HG03442 (cell line): ENCODE data around the gene SPRING1.
"Not testable (repeated sequence)": the region's sequence is repeated elsewhere in the genome, so short reads cannot be mapped to it uniquely, and the experiment has no call there.

Experiments
- ATAC-seq: cut with Tn5 transposase; IDR thresholded peaks from one replicate; pipeline ENCODE4 v1.9.1; 2021; ENCODE audit warnings: mild to moderate bottlenecking, moderate library complexity; ENCODE audit not compliant: unreplicated experiment

The SPRING1 gene

DNA sequence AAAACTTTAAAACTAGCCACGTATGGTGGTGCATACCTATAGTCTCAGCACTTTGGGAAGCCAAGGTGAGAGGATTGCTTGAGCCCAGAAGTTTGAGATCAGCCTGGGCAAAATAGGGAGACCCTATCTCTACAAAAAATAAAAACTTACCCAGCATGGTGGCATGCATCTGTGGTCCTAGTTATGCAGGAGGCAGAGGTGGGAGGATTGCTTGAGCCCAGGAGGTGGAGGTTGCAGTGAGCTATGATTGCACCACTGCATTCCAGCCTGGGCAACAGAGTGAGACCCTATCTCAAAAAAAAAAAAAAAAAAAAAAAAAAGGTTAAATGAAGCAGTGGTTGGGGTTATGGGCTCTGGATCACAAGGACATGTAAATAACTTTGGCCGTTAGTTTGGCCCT is 4.9 kb upstream of the SPRING1 start:
- ATAC-seq, result not testable (repeated sequence)

DNA sequence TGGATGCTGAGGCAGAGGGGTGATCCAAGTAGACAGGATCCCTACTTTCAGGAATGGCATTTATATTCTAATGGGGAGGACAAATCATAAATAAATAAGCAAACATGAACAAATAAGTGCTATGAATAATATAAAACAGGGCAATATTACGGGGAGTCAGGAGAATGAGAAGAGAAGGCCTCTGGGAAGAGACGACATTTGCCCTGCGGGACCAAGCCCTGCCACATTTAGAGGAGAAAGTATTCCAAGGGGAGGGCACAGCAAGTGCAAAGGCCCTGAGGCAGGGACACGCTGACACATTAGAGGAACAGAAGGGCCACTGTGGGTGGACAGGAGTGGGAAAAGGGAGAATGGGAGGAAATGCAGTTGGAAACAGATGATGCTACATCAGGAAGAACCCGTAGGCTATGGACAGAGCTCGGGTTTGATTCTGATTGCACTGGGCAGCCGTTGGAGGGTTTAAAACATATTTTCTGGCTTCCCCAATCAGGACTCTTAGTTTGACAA is 1.6 kb upstream of the SPRING1 start:
- no peak for ATAC-seq

DNA sequence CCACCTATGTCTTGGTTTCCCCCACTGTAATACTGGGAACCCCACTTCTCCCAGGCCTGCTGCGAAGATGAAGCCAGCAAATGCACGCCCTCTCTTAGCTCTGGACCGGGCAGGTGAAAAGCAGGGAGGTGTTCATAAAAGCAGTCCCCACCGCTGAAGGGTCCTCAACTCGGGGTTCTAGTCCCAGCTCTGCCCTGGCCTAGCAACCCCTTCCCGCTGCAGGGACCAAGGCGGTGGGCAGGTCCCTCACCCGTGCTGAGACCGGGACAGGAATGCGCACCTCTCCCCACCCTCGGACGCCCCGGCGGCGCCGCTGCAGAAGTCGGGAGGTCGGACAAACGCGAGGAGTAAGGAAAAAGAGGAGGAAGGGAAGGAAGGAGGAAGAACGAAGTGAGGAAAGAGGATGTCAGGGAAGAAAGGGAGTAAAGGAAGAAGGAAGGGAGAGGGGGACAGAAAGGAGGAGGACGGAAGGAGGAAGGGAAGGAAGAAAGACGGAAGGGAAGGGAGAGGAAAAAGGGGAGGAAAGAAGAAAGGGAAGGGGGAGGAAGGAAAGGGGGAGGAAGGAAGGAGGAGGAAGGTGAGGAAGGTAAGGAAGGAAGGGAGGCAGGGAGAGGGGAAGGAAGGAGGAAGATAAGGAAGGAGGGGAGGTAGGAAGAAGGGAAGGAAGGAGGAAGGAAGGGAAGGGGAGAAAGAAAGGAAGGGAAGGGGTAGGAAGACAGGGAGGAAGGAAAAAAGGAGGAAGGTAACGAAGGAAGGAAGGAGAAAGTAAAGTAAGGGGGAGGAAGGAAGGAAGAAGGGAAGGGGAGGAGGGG is 701 bp downstream of the SPRING1 start:
- ATAC-seq, result no peak

DNA sequence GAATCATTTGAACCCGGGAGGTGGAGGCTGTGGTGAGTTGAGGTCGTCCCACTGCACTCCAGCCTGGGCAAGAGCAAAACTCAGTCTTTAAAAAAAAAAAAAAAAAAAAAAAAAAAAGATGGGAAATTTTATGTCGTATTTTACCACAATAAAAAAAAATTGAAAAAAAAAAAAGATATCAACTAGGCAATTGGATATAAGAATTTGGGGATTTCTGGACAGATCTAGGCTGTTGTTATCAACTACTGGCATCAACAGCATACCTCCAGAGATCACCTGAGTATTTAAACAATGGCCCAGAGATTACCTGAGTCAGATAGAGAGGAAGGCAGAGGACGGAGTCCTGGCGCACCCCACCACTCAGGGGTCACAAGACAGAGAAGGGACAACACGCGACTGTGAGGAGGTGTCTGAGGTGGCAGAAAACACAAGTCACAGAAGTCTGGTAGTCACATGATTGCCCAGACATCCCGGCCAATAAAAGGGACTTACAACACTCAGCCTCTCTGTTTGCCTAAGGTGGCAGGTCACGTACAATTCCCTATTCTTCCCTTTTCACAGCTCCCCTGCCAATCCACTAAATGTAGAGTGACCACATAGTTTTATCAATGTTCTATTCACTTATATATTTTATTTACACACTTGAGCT is 1.8 kb downstream of the SPRING1 start:
- ATAC-seq, result no peak

DNA sequence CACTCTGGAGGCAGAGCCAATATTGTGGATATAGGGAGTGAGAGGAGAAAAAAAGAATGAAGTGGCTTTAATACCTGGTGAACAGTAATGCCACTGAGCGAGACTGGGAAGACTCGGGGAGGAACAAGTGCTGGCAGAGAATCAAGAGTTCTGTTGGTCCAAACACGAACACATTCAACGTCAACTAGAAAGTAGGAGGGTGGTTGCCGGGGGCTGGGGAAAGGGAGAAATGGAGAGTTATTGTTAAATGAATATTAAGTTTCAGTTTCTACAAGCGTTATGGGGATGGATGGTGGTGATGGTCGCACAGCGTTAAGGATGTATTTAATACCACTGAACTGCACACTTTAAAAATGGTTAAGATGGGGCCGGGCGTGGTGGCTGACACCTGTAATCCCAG is 2.8 kb downstream of the SPRING1 start:
- ATAC-seq, result no peak

DNA sequence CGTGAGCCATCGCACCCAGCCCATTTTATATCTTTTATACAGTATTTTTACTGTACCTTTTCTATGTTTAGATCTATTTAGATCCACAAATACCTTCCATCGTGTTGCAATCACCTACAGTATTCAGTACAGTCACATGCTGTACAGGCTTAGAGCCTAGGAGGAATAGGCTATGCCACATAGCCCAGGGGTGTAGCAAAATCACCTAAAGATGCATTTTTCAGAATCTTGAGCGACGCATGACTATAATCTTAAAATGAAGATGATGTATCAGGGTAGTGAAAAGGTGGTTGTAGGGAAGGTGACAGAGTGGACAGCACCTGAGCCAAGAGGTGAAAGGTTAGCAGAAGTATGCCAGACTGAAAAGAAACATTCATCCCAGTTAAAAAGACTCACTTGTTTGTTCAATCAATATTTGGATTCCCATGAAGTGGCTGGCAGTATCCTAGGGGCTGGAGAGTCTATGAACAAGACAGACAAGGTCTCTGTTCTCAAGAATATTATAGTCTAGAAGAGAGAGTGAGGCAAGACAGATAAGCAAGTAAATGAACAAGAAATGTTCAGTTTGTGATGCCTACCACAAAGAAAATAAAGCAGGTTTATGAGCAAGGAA is 3.6 kb downstream of the SPRING1 start:
- ATAC-seq, result no peak

DNA sequence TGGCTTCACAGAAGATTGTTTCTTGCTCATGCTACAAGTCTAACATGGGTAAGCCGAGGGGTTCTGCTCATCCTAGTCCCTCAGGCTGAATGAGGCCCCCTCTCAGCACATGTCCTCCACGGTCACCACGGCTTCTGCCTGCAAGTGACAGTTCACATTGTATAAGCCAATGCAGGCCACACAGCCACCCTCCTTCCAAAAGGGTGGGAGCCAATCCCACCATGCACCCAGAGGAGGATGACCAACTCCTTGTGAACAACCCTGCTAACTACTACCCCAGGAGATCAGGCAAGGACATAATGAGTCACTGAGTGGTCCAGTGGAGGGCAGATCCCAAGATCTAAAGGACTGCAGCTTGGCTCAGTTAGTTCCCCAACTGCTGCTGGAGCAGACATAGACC is 6.1 kb downstream of the SPRING1 start:
- no peak for ATAC-seq

DNA sequence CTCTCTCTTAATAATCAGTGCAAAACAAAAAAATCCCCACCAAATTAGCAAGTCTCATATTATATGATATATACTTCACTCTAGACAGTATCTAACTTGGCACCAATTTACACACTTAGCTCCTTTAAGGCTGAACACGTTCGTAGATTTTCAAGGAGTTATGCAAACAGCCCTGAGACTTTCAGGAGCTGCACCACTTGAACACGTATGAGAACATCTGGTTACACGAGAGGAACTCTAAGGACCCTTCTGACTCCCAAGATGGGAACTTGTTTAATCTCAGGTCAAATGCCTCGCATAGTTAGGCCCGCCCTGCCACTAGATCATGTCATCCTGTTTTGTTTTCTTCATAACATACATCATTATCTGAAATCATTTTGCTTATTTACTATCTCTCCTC is 10.0 kb downstream of the SPRING1 start:
- no peak for ATAC-seq

DNA sequence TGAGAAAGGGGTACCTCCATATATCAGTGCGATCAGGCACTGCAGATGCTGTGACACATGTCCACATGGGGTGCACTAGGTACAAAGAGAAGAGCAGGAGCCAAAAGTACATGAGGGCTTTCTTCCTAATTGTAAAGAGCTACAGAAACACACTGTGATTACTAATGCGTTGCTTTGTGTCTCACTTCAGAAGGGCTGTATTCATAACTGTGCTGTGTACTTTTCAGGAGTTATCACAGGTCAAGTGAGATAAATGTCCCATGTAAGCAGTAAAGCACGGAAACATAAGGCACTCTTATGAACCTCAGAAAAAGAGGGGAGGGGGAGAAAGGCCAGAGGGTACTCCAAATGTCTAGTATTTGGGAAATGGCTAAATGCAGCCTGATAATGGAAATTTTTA is 10.6 kb downstream of the SPRING1 start:
- ATAC-seq, result no peak

DNA sequence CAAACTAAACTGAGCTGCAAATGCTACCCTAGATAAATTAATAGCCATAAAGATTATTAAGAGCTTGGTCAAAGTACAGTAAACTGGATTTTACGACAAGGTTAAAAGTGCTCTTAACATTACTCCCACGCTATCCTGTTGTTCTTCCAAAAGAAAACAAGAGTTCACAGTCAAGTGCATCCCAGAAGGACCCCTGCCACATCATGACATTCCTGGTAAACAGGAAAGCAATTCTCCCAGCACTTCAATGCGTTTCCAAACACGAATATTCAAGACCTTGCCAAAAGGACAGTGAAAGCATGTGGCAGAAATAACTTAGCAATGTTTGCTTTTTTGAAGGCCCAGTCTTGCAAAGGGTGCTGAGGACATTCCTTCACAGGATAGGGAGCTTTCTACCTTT is 11.2 kb downstream of the SPRING1 start:
- no peak for ATAC-seq

DNA sequence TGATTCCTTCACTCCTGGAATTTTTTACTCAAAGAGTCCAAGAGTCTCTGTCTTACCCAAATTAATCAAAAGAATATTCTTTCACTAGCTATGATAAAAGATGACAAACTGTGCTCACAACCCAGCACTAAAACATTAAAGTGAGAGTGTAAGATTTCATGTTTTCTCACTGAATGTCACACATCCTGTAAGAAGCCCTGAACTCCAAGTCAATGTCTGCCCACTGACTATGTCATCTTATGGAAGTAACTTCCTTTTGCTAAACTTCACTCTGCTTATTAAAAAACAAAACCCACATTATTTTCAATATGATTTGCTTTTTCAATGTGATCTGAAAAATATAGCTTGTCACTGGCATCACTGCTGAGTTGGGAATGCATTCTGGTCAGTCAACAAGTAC is 15.6 kb downstream of the SPRING1 start:
- no peak for ATAC-seq

DNA sequence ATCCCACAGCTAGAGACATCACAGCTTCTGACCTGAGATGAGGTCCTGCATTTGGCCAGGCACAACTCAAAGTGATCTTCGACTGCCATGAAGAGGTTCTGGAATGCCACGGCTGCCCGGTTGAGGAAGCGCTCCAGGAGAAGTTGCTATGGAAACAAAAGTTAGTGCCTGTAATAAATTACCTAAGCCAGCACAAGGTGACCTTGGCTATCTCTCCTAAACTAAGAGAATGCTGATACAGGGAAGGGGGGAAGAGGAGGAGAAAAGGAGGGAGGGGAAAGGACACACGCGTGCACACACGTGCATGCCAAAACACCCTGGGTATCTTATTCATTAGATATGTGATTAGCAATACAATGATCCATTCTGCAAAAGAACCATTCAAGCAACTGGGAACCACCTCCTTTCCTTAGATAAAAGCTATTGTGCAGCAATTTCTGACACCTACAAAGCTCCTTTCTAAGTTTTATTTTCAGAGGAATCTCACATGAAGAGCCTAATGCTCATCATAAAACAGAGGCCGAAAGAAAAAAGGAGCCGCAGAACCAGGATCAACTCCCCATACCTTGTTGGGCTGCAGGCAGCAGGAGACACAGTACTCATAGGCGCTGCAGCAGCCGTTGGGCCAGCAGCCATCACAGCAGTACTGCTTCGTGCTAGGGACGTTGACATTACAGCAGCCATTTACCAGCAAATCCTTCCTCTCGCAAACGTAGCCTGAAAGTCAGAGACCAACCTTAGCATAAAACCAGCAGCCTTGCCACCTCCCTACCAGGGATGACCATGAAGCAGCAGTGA is 17.9 kb downstream of the SPRING1 start:
- ATAC-seq, result no peak

DNA sequence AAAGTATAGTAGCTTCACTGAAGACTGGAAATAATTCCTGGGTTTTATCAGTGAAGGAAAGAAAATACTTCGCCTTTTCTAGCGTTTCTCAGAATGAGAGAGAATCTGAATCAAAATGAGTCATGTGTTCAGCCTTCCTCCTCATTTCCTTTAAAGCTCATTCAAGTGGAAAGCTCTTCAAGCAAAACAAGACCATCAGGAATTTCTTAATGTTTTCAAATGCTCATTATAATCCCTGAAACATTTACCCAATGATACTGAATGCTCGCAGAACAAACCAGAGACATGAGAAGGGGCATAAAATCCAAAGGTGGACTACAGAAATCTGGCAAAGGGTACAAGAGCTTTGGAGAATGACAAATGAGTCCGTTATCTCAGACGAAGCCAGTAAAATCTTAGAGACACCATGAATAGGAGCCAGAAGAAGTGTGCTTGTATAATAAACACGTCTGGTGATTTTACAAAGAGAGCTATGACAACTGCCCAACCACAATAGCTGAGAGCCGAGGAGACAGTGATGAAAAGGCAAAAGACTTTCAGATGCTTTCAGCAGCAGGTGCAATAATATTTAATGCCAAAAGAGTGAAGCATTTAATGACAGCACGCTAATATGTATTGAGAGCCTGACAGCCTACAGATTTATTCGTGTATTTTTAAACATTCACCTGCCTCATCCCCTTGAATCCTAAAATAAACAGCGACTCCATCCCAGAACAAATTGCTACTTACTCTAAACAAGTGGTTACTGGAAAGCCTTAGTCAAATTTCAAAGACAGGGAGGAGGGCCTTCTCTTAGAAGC is 19.0 kb downstream of the SPRING1 start:
- no peak for ATAC-seq

DNA sequence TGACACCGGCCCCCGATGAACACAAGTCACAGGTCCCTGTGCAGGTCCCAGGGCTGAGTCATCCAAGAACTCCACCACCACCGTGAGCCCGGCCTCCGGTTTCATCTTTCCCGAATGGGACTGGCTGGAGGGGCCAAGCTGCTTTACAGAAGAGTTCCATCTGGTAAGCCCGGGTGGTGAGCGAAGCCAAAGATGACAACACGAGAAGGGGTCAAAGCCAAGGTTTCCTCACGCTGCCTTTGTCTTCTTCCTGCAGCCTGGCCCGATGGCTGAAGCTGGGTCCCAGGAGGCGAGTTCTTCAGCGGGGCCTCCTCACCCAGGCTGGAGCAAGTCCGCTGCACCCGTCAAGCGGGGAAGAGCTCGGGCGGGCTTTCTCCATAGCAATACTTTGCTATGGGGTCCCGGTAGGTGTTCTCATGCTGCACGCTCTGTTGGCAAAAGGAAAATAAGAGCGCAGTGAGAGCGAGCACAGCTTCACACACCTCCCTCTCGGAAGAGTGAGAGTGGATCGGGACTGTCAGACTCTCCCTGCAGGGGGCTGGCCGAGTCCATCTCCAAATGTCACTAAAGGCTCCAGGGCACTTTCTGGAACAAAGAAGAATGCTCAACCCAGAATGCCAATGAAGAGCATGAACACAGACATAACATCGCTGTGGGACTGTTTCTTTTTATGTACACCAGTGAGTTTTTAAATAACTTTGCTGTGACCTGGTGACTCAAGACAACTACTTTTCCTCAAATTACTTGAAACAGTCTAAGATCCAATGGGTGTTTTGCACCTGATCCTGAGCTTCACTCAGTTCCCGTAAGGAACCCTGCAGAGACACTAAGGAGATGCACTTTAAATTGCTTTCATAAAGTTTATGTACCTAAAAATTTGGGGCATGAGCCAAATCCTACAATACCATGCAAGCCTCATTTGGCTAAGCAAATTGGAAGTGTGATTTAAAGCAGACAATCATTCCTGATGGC is 20.1 kb downstream of the SPRING1 start:
- ATAC-seq, result no peak

DNA sequence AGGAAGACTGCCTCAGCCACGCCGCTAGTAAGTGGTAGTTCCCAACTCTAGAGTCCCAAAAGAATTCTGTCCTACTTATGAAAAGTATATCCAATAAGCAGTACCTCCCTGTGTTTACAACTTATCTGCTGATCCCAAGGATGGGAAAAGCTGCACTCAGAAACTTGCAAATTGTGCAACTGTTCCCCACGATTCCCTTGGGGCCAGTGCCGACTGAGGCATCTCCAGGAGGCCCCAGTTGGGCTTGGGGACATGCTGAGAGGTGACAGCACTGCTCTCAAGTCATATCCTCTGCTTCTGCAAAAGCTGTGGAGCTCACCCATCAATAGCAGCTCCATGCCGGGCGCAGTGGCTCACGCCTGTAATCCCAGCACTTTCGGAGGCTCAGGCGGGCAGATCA is 23.7 kb downstream of the SPRING1 start:
- no peak for ATAC-seq

DNA sequence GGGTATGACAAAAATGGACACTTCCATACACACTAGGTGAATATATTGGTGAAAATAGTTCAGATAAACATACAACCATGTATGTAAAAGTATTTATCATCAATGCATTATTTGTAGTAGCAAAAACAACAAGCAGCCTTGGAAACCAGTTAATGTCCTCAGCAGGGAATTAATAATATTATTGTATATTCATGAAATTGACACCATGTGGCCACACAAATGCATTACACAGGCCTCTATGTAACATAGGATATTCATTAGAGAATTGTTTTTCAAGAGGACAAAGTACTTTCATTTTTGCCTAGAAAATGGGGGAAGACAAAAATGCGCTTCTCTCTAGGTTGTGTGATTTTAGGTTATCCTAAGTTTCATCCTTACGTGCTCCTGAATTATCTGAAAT is 24.3 kb downstream of the SPRING1 start:
- ATAC-seq, result no peak

DNA sequence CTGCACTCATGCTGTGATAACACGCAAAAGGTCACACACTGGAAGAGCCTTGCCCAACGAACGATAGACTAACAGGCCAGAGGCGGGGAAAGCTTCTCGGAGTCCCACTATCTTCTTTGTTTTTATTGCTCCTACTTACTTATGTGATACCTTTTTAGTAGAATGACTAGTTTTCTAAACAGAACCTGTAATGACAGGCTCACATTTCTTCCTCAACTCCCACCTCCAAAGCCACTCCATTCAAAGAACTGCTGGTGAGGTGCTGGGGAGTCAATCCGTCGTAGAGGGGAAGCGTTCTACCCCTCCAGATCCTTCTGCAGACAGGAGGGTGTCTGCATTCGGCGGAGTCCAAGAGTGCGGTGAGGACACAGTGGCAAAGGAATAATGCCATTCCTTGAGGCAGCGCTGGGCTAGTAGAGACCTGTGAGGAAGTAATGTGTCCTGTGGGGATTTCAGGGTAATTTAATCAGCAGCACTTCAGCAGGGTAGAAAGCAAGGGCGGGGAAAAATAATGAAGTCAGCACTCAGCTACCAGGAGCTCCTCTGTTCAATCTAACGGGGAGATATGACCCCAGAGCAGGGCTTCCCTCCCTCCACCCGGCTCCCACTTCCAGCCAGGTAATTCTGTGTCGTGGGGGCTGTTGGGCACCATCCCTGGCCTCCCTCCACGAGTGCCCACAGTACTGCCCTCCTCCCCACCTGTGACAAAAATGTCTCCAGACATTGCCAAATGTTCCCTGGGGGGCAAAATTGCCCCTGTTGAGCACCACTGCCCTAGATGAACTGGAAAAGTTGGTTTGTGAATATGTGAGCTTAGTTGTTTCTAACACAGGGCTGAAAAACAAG is 25.2 kb downstream of the SPRING1 start:
- ATAC-seq, result no peak
